ENCODE measurements around the gene MCTP1. TPM values are rescaled to one million over a fixed set of nuclear protein-coding genes. Genes with fewer than 3 reads are reported as not detected.

The MCTP1 gene
- total RNA-seq, 1 donor from 2014 or later: 7.8 TPM

- intact Hi-C loops (cut with micrococcal nuclease): no loop called here
- TF ChIP-seq CTCF (IDR thresholded peaks at IDR 0.05; ENCODE audit: borderline replicate concordance): no peak
- H3K4me3 ChIP-seq: no peak overlapping the region
- no peaks in the 10 kb centered on the region for H3K27me3 ChIP-seq (ENCODE audit: low read depth)
- peaks cover 3% of the 10 kb centered on the region for H3K9me3 ChIP-seq (replicated peaks)
- no peak for DNase-seq
- no peaks in the 10 kb centered on the region for H3K36me3 ChIP-seq
- no peak overlapping the region for H3K27ac ChIP-seq (replicated peaks)
- H3K4me1 ChIP-seq: no peaks in the 10 kb centered on the region
Observed at GRCh38 chr5:94810281-94810680, 474.6 kb downstream of the MCTP1 start.

GRCh38 chr5:94808497-94808896, 476.4 kb downstream of the MCTP1 start:
- no peak for DNase-seq
- Histone ChIP-seq H3K36me3 (no peaks in the 10 kb centered on the region), H3K27ac (replicated peaks) (no peak overlapping the region), H3K27me3 (ENCODE audit: low read depth) (no peaks in the 10 kb centered on the region), H3K4me1 (no peaks in the 10 kb centered on the region), H3K4me3 (no peak overlapping the region), H3K9me3 (replicated peaks) (peaks cover 3% of the 10 kb centered on the region)
- intact Hi-C loops (cut with micrococcal nuclease): no loop called here
- no peak for TF ChIP-seq CTCF (IDR thresholded peaks at IDR 0.05; ENCODE audit: borderline replicate concordance)

- H3K27me3 ChIP-seq (ENCODE audit: low read depth): no peaks in the 10 kb centered on the region
- no peaks in the 10 kb centered on the region for H3K4me1 ChIP-seq
- intact Hi-C loops (cut with micrococcal nuclease): no loop called here
- TF ChIP-seq CTCF (IDR thresholded peaks at IDR 0.05; ENCODE audit: borderline replicate concordance): no peak
- no peak overlapping the region for H3K27ac ChIP-seq (replicated peaks)
- no peak overlapping the region for H3K4me3 ChIP-seq
- no peaks in the 10 kb centered on the region for H3K36me3 ChIP-seq
- peaks cover 3% of the 10 kb centered on the region for H3K9me3 ChIP-seq (replicated peaks)
- DNase-seq: no peak
Observed at GRCh38 chr5:94807985-94808384, 476.9 kb downstream of the MCTP1 start.

GRCh38 chr5:94802450-94802849, 482.4 kb downstream of the MCTP1 start:
- Histone ChIP-seq H3K27ac (replicated peaks) (no peak overlapping the region), H3K4me1 (no peaks in the 10 kb centered on the region), H3K9me3 (replicated peaks) (no peaks in the 10 kb centered on the region), H3K4me3 (no peak overlapping the region), H3K36me3 (no peaks in the 10 kb centered on the region), H3K27me3 (ENCODE audit: low read depth) (no peaks in the 10 kb centered on the region)
- no peak for DNase-seq
- intact Hi-C loops (cut with micrococcal nuclease): no loop called here
- TF ChIP-seq CTCF (IDR thresholded peaks at IDR 0.05; ENCODE audit: borderline replicate concordance): no peak

GRCh38 chr5:94796586-94796985, 488.3 kb downstream of the MCTP1 start:
- intact Hi-C loops (cut with micrococcal nuclease): no loop called here
- no peak for TF ChIP-seq CTCF (IDR thresholded peaks at IDR 0.05; ENCODE audit: borderline replicate concordance)

GRCh38 chr5:94793816-94794198, 491.1 kb downstream of the MCTP1 start:
- intact Hi-C loops (cut with micrococcal nuclease): no loop called here
- no peaks in the 10 kb centered on the region for H3K4me1 ChIP-seq
- H3K27me3 ChIP-seq (ENCODE audit: low read depth): no peaks in the 10 kb centered on the region
- H3K27ac ChIP-seq (replicated peaks): no peak overlapping the region
- no peaks in the 10 kb centered on the region for H3K9me3 ChIP-seq (replicated peaks)
- no peak for TF ChIP-seq CTCF (IDR thresholded peaks at IDR 0.05; ENCODE audit: borderline replicate concordance)
- DNase-seq: no peak
- no peaks in the 10 kb centered on the region for H3K36me3 ChIP-seq
- H3K4me3 ChIP-seq: no peak overlapping the region

More at GRCh38 chr5:94796586-94796985, 488.3 kb downstream of the MCTP1 start:
- Histone ChIP-seq H3K36me3 (no peaks in the 10 kb centered on the region), H3K4me3 (no peak overlapping the region), H3K27ac (replicated peaks) (no peak overlapping the region), H3K27me3 (ENCODE audit: low read depth) (no peaks in the 10 kb centered on the region), H3K9me3 (replicated peaks) (no peaks in the 10 kb centered on the region), H3K4me1 (no peaks in the 10 kb centered on the region)
- no peak for DNase-seq

Measured in left ventricle myocardium inferior (tissue), 1 donor.